EL (cell line): Measurements from ENCODE around the gene IL20RB.
"Not testable (repeated sequence)": the region's sequence is repeated elsewhere in the genome, so short reads cannot be mapped to it uniquely, and the experiment has no call there.

ENCODE experiments used
- DNase-seq: peaks from one replicate; pipeline ENCODE4 v3.0.0-alpha.2; 2016

IL20RB gene

GRCh38 chr3:136947477-136947876, 10.3 kb upstream of the IL20RB start:
- DNase-seq: no peak

DNA sequence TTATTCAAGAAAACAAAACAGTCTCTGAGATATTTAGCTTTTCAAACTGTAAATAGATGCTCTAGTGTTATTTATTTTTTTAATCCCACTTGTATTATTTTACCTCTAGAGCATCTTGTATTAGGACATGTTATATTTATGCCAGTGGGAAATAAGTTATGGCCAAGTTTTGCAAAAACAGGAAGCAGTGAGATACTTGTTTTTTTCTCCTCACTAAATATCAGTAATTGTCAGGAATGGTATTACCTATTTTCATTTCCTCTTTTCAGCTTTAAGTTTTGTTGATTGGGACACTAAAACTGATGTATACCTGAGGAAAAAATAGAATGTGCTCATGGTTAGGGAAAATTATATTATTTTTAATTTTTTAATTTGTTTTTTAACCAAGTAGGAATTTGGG, 8.6 kb upstream of the IL20RB start:
- DNase-seq: no peak

DNA sequence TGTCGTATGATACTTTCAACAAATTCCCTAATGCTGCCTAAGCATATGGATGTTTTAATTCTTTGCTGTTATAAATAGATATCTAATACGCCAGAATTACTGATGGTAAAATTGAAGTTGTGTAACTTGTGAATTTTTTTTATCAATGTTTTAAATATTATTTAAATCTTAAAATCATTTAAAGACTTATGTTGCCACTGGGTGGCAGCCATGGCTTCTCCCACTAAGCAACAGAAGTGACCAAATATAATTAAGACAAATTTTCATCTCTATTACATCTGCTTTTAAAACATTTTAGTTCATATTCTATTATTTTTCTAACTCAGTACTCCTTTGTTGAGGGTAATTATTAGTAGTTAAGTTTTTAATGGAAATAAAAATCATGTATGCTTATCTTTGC, 8.1 kb upstream of the IL20RB start:
- no peak for DNase-seq

- DNase-seq: no peak
Observed at GRCh38 chr3:136950623-136951022, 7.2 kb upstream of the IL20RB start.

DNA sequence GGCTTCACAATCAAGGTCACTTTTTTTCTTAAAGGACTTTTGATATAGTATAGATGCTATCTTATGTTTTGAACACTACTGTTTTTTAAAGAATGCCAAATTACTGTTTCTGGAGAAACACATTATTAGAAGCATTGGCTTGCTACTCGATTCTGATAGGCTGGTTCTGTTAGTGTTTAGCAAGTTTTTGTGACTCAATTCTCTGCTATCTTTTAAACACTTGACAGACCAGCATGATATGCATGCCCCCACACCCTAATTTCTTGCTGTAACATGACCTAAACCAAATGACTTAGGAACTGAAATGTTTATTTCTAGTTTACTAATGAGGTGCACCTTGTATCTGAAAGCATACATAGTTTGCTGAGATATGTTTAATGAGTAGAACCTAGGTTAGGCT, 5.5 kb upstream of the IL20RB start:
- peak; percentile 51 for DNase-seq

DNA sequence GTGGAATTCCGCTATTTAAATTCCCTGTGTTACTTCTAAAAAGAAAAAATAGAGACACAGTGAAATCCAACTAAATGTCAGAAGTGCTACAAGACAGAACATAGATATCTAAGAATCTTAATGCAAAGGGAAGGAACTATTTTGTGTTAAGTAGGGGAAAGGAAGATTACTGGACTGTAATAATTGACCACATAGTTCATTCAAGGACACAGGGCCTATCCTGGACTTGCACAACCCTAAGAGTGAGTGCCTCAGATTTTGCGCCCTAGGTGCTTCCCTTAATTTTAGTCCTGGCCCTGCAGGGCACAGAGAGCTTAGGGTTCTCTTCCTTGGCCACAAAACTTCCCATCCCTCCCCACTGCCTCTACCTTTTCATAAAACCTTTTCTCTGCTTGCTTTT, 3.5 kb upstream of the IL20RB start:
- peak; percentile 19 for DNase-seq

GRCh38 chr3:136954980-136955780, 2.6 kb upstream of the IL20RB start:
- DNase-seq: peak; percentile 24

- DNase-seq: peak; percentile 94
Observed at GRCh38 chr3:136955813-136956212, 2.0 kb upstream of the IL20RB start.

- no peak for DNase-seq
Observed at GRCh38 chr3:136956971-136957370, 812 bp upstream of the IL20RB start.

DNA sequence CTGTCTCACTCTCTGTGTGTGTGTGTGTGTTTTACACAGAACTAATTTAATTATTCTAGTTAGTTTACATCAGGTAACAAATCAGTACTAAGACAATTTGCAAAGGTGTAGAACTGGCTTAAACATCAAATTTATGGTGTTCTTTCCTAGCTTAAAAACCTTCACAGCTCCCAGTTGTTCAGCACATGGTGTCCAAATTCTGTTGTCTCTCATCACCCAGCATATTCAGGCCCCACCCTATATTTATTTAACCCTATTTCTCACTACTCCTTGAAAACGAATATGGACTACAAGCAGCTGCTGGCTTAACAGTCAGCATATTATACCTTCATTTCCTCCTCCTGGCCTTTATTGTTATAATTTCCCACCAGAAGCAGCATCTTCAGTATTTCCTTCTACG, 1.2 kb downstream of the IL20RB start:
- no peak for DNase-seq

GRCh38 chr3:136959599-136959998, 1.8 kb downstream of the IL20RB start:
- DNase-seq: no peak

- peak; percentile 87 for DNase-seq
Observed at GRCh38 chr3:136960838-136961836, 3.4 kb downstream of the IL20RB start.

DNA sequence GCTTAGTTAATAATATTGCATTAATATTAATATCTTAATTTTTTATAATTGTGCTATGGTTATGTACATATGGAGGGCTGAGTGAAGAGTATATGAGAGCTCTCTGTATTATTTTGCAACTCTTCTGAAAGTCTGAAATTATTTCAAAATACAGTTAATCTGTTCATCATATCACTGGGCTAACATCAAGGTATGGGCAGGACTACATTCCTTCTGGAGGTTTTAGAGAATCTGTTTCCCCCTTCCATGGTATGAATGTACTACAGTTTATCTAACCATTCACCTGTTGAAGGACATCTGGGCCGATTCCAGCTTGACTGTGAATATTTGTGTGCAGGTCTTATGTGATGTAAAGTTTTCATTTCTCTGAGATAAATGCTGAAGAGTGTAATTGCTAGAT, 5.1 kb downstream of the IL20RB start:
- no peak for DNase-seq

DNA sequence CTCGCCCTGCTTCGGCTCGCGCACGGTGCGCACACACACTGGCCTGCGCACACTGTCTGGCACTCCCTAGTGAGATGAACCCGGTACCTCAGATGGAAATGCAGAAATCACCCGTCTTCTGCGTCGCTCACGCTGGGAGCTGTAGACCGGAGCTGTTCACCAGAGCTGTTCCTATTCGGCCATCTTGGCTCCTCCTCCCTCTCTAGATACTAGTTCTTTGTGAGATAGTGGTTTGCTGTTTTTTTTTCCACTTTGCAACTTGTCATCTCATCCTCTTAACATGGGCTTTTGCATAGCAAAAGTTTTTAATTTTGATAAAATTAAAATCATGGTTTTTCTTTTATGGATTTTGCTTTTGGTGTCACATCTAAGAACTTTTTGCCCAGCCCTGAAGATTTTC, 11.8 kb downstream of the IL20RB start:
- not testable (repeated sequence) for DNase-seq

GRCh38 chr3:136973352-136973751, 15.6 kb downstream of the IL20RB start:
- no peak for DNase-seq

GRCh38 chr3:136974670-136975069, 16.9 kb downstream of the IL20RB start:
- DNase-seq: no peak

DNA sequence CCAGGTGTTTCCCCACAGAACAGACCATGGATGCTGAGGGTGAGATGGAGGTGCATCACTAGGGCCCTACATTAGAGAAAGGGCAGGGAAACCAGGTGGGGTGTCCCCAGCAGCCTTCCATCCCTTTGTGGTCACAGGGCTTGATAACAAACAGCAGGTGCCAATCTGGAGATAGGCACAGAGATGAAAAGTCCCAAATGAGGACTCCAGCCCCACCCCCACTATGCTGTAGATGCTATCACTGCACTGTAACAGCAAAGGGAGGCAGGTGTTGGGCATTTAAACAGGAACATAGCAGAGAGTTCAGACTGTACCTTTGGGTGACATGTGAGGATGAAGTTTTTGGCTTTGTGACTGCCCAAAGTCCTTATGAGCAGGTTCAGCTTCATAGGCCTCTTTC, 21.4 kb downstream of the IL20RB start:
- no peak for DNase-seq

- DNase-seq: peak; percentile 41
Observed at GRCh38 chr3:136979684-136980083, 21.9 kb downstream of the IL20RB start.

- DNase-seq: no peak
Observed at GRCh38 chr3:136982033-136982432, 24.2 kb downstream of the IL20RB start.

DNA sequence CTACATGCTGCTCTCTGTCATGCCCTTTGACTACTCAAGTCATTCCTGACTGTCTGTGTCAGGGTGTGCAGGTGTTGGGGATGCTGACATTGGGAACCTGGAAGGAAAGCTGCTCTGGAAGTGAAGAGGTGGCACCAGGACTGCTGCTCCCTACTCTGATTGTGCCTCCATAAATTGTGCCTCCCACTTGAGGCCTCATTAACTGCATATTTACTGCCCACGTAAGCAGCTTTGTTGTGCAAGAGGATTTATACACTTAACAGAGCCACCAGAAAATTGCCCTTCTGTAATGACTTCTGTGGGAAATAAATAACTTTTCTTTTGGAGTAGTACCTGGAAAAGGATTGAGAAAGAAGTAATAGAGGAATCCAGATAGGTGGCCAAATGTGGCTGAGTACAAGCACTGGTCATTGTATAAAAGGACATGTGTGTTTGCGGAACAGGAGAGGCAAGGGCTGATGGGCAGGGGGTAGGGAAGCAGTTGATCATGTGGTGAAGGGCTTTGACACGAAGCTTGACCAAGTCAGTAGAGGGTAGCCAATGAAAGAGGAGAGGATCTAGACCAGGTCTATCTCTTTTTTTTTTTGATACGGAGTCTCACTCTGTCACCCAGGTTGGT, 24.8 kb downstream of the IL20RB start:
- no peak for DNase-seq

GRCh38 chr3:136984837-136985236, 27.1 kb downstream of the IL20RB start:
- DNase-seq: peak; percentile 47

GRCh38 chr3:136987398-136987980, 29.7 kb downstream of the IL20RB start:
- DNase-seq: not testable (repeated sequence)

- no peak for DNase-seq
Observed at GRCh38 chr3:136988651-136989050, 30.9 kb downstream of the IL20RB start.
